ENCODE measurements around the gene PRRT2. TPM values are rescaled to one million over a fixed set of nuclear protein-coding genes. Genes with fewer than 3 reads are reported as not detected.

PRRT2 gene
- total RNA-seq, 1 experiment from 2014 or later = 20.5 TPM

- H3K36me3 Mint-ChIP-seq = no peaks in the 10 kb centered on the region
- POLR2A ChIA-PET = interaction anchor here (0.6 to 0.7 kb wide), 2 partner anchors 103 to 192 kb away, joined by 3 to 4 read pairs; no protein-coding TSS in a partner anchor
- no peaks in the 10 kb centered on the region for H3K4me1 Mint-ChIP-seq
- H3K9me3 Mint-ChIP-seq = no peaks in the 10 kb centered on the region
- TF ChIP-seq ZNF396 (CRISPR knock-in tag; IDR thresholded peaks at IDR 0.05; ENCODE audit: borderline replicate concordance) (no peak), FOXK1 (CRISPR knock-in tag; IDR thresholded peaks at IDR 0.05) (no peak), SOX15 (CRISPR knock-in tag; IDR thresholded peaks at IDR 0.05) (no peak), TEAD4 (CRISPR knock-in tag; IDR thresholded peaks at IDR 0.05) (no peak), NR3C1 (CRISPR knock-in tag; conservative IDR thresholded peaks at IDR 0.05; ENCODE audit: low read depth) (no peak), ZSCAN18 (CRISPR knock-in tag; IDR thresholded peaks at IDR 0.05) (no peak), USF1 (CRISPR knock-in tag; IDR thresholded peaks at IDR 0.05) (no peak), MLX (CRISPR knock-in tag; IDR thresholded peaks at IDR 0.05) (no peak), ZNF317 (CRISPR knock-in tag; IDR thresholded peaks at IDR 0.05; ENCODE audit: borderline replicate concordance, low read depth) (no peak), ZNF232 (CRISPR knock-in tag; IDR thresholded peaks at IDR 0.05) (no peak), EMX1 (CRISPR knock-in tag; IDR thresholded peaks at IDR 0.05) (no peak), ZNF263 (CRISPR knock-in tag; IDR thresholded peaks at IDR 0.05; ENCODE audit: low read depth) (no peak), IRF1 (CRISPR knock-in tag; IDR thresholded peaks at IDR 0.05) (no peak), ELF4 (CRISPR knock-in tag; IDR thresholded peaks at IDR 0.05; ENCODE audit: low read depth) (no peak)
- no peaks in the 10 kb centered on the region; the same call in 1 of the 2 replicates for H3K27me3 Mint-ChIP-seq (ENCODE audit: low read depth)
- CTCF ChIA-PET = interaction anchor here (0.6 to 2.7 kb wide), 2 partner anchors 9 to 27 kb away, joined by 3 to 30 read pairs; no protein-coding TSS in a partner anchor
- no peak overlapping the region for H3K27ac Mint-ChIP-seq
- no peak for DNase-seq (ENCODE audit: low spot score)
- no peak for ATAC-seq
- H3K4me3 Mint-ChIP-seq = no peak overlapping the region
Observed at GRCh38 chr16:29839822-29840221, 27.8 kb downstream of the PRRT2 start.

- ChIA-PET POLR2A (interaction anchor here (0.6 to 0.7 kb wide), 2 partner anchors 104 to 192 kb away, joined by 3 to 4 read pairs; no protein-coding TSS in a partner anchor), CTCF (interaction anchor here (0.6 to 2.7 kb wide), 2 partner anchors 8 to 27 kb away, joined by 3 to 30 read pairs; no protein-coding TSS in a partner anchor)
- TF ChIP-seq CBFB (CRISPR knock-in tag; IDR thresholded peaks at IDR 0.05; ENCODE audit: low read depth) (no peak), ATF6 (CRISPR knock-in tag; IDR thresholded peaks at IDR 0.05) (no peak), CREM (CRISPR knock-in tag; IDR thresholded peaks at IDR 0.05) (no peak), ZNF121 (CRISPR knock-in tag; IDR thresholded peaks at IDR 0.05) (no peak), KAT7 (CRISPR knock-in tag; IDR thresholded peaks at IDR 0.05; ENCODE audit: borderline replicate concordance) (no peak), ZNF263 (CRISPR knock-in tag; IDR thresholded peaks at IDR 0.05; ENCODE audit: low read depth) (no peak), ESRRA (CRISPR knock-in tag; IDR thresholded peaks at IDR 0.05; ENCODE audit: borderline replicate concordance) (no peak), PREB (CRISPR knock-in tag; IDR thresholded peaks at IDR 0.05; ENCODE audit: borderline replicate concordance) (no peak), NFE2L1 (CRISPR knock-in tag; IDR thresholded peaks at IDR 0.05) (no peak), ZBTB21 (CRISPR knock-in tag; IDR thresholded peaks at IDR 0.05; ENCODE audit: borderline replicate concordance) (no peak), ZNF671 (CRISPR knock-in tag; IDR thresholded peaks at IDR 0.05) (no peak), ZBTB43 (CRISPR knock-in tag; IDR thresholded peaks at IDR 0.05) (no peak)
- H3K4me3 Mint-ChIP-seq = no peak overlapping the region
- ATAC-seq = no peak
- no peaks in the 10 kb centered on the region; the same call in 1 of the 2 replicates for H3K27me3 Mint-ChIP-seq (ENCODE audit: low read depth)
- no peaks in the 10 kb centered on the region for H3K9me3 Mint-ChIP-seq
- no peak for DNase-seq (ENCODE audit: low spot score)
- no peaks in the 10 kb centered on the region for H3K4me1 Mint-ChIP-seq
- no peak overlapping the region for H3K27ac Mint-ChIP-seq
- no peaks in the 10 kb centered on the region for H3K36me3 Mint-ChIP-seq
Observed at GRCh38 chr16:29840240-29840639, 28.2 kb downstream of the PRRT2 start.
